Prostate gland (tissue), 2 donors: ENCODE measurements around the gene ZNF385B.

Source experiments
- POLR2A ChIP-seq: fragments of 450-650 bp; IDR thresholded peaks from one replicate; pipeline ENCODE4 v1.6.1; 2016; ENCODE audit warnings: antibody characterized with exemption, mild to moderate bottlenecking
- POLR2AphosphoS5 ChIP-seq: sonication (generic); formaldehyde crosslinking; IDR thresholded peaks from one replicate; pipeline ENCODE4 v1.6.1; 2017; ENCODE audit warnings: antibody characterized with exemption
- TF ChIP-seq, protein P1 (sequence below), 4 experiments: fragments of 200-600 bp in 2 of 4; fragments of 450-650 bp in 2 of 4; sonication (generic) in 2 of 4; IDR thresholded peaks; 1 replicate in 3 of 4; 2 replicates in 1 of 4; pipeline ENCODE4 v1.5.1; 2016 to 2019; ENCODE audit warnings: antibody characterized with exemption in 4 of 4, mild to moderate bottlenecking in 2 of 4, moderate library complexity in 2 of 4

DNA sequence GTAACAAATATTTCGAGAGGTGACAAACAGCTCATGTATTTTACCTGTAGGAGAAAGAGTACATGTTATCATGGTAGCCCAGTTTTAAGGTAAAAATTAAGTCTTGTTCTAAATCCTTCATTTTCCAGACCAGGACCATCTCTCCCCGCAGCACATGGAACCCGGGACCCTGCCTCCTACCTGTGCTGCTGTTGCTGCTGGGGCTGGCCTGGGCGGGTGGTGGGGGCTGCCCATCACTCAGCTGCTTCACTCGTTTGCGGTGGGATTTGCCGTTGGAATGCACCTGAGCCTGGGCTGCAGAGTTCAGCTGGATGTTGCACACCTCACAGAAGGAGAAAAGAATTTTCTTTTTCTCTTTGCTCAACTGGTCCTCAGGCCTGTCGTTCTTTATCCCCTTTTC, 92.1 kb downstream of the ZNF385B start:
- TF ChIP-seq, protein P1, sequence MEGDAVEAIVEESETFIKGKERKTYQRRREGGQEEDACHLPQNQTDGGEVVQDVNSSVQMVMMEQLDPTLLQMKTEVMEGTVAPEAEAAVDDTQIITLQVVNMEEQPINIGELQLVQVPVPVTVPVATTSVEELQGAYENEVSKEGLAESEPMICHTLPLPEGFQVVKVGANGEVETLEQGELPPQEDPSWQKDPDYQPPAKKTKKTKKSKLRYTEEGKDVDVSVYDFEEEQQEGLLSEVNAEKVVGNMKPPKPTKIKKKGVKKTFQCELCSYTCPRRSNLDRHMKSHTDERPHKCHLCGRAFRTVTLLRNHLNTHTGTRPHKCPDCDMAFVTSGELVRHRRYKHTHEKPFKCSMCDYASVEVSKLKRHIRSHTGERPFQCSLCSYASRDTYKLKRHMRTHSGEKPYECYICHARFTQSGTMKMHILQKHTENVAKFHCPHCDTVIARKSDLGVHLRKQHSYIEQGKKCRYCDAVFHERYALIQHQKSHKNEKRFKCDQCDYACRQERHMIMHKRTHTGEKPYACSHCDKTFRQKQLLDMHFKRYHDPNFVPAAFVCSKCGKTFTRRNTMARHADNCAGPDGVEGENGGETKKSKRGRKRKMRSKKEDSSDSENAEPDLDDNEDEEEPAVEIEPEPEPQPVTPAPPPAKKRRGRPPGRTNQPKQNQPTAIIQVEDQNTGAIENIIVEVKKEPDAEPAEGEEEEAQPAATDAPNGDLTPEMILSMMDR (IDR thresholded peaks at IDR 0.05), result no peak
- no peak for TF ChIP-seq POLR2A
- TF ChIP-seq POLR2AphosphoS5, result no peak
